ENCODE results near the gene ELF3.

ELF3 gene

GRCh38 chr1:201988601-201989000 is 21.8 kb upstream of the ELF3 start:
- Histone ChIP-seq H3K27ac (ENCODE audit: low read depth, low read length) (no peak overlapping the region), H3K27me3 (ENCODE audit: control insufficient read depth, insufficient read depth, low read length) (no peaks in the 10 kb centered on the region), H3K4me3 (ENCODE audit: low read length) (no peak overlapping the region), H3K9ac (ENCODE audit: low read length) (no peak overlapping the region), H3K36me3 (ENCODE audit: control insufficient read depth, insufficient read depth, low read length) (peaks cover 9% of the 10 kb centered on the region), H3K4me1 (ENCODE audit: control insufficient read depth, insufficient read depth, low read length) (no peaks in the 10 kb centered on the region)

- Histone ChIP-seq H3K36me3 (ENCODE audit: control insufficient read depth, insufficient read depth, low read length) (peaks cover 9% of the 10 kb centered on the region), H3K4me3 (ENCODE audit: low read length) (no peak overlapping the region), H3K27ac (ENCODE audit: low read depth, low read length) (no peak overlapping the region)
Measured at GRCh38 chr1:201989354-201990128, 20.8 kb upstream of the ELF3 start.

DNA sequence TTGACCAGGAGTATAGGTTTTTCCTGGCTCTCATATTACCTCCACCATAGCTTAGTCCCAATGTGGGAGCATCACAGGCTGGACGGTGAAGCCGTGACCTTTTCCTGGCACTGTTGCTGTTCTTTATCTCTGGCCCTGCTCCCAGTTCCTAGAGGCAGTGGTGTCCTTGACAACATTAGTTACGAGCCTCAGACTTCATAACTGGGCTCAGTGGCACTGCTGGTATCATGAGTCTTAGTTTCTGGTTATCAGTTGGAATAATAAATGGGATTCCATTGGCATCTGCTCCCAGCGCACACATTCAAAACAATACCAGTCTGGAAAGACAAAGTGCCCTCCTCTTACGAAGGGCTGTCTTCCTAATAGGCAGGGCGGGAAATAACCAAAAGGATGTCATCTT is 20.0 kb upstream of the ELF3 start:
- Histone ChIP-seq H3K27ac (ENCODE audit: low read depth, low read length) (no peak overlapping the region), H3K9ac (ENCODE audit: low read length) (no peak overlapping the region), H3K27me3 (ENCODE audit: control insufficient read depth, insufficient read depth, low read length) (no peaks in the 10 kb centered on the region), H3K36me3 (ENCODE audit: control insufficient read depth, insufficient read depth, low read length) (peaks cover 11% of the 10 kb centered on the region), H3K4me1 (ENCODE audit: control insufficient read depth, insufficient read depth, low read length) (no peaks in the 10 kb centered on the region), H3K4me3 (ENCODE audit: low read length) (no peak overlapping the region)

More at GRCh38 chr1:201989354-201990128, 20.8 kb upstream of the ELF3 start:
- H3K4me1 ChIP-seq (ENCODE audit: control insufficient read depth, insufficient read depth, low read length), result no peaks in the 10 kb centered on the region
- no peak overlapping the region for H3K9ac ChIP-seq (ENCODE audit: low read length)
- H3K27me3 ChIP-seq (ENCODE audit: control insufficient read depth, insufficient read depth, low read length), result no peaks in the 10 kb centered on the region

- Histone ChIP-seq H3K27me3 (ENCODE audit: control insufficient read depth, insufficient read depth, low read length) (no peaks in the 10 kb centered on the region), H3K36me3 (ENCODE audit: control insufficient read depth, insufficient read depth, low read length) (peaks cover 36% of the 10 kb centered on the region), H3K4me1 (ENCODE audit: control insufficient read depth, insufficient read depth, low read length) (no peaks in the 10 kb centered on the region), H3K9ac (ENCODE audit: low read length) (no peak overlapping the region), H3K4me3 (ENCODE audit: low read length) (no peak overlapping the region), H3K27ac (ENCODE audit: low read depth, low read length) (no peak overlapping the region)
Measured at GRCh38 chr1:201999625-202000238, 10.7 kb upstream of the ELF3 start.

DNA sequence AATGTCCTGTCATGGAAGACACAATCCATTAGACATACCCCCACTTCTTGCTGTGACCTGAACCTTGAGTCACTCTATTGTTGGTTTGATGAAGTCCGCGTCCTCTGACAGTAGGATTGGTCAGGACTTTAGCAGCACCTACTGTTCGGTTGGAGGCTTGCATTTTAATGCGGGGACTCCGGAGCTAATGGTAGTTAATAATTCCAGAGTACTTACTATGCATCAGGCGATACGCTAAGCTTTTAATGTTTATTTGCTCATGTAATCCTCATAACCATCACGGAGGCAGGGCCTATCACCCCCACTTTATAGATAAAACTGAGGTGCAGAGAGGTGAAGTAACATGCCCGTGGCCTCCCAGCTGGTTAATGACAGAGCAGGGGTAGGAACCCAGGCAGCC is 7.9 kb upstream of the ELF3 start:
- H3K27me3 ChIP-seq (ENCODE audit: control insufficient read depth, insufficient read depth, low read length), result no peaks in the 10 kb centered on the region
- H3K36me3 ChIP-seq (ENCODE audit: control insufficient read depth, insufficient read depth, low read length), result peaks cover 27% of the 10 kb centered on the region
- no peak overlapping the region for H3K4me3 ChIP-seq (ENCODE audit: low read length)
- no peaks in the 10 kb centered on the region for H3K4me1 ChIP-seq (ENCODE audit: control insufficient read depth, insufficient read depth, low read length)
- H3K27ac ChIP-seq (ENCODE audit: low read depth, low read length), result no peak overlapping the region
- no peak overlapping the region for H3K9ac ChIP-seq (ENCODE audit: low read length)

GRCh38 chr1:202004711-202005110 is 5.7 kb upstream of the ELF3 start:
- no peak overlapping the region for H3K27ac ChIP-seq (ENCODE audit: low read depth, low read length)
- peaks cover 27% of the 10 kb centered on the region for H3K36me3 ChIP-seq (ENCODE audit: control insufficient read depth, insufficient read depth, low read length)
- H3K4me1 ChIP-seq (ENCODE audit: control insufficient read depth, insufficient read depth, low read length), result no peaks in the 10 kb centered on the region
- H3K27me3 ChIP-seq (ENCODE audit: control insufficient read depth, insufficient read depth, low read length), result no peaks in the 10 kb centered on the region
- no peak overlapping the region for H3K9ac ChIP-seq (ENCODE audit: low read length)
- H3K4me3 ChIP-seq (ENCODE audit: low read length), result no peak overlapping the region

GRCh38 chr1:202005958-202006357 is 4.4 kb upstream of the ELF3 start:
- Histone ChIP-seq H3K27ac (ENCODE audit: low read depth, low read length) (no peak overlapping the region), H3K4me3 (ENCODE audit: low read length) (no peak overlapping the region), H3K4me1 (ENCODE audit: control insufficient read depth, insufficient read depth, low read length) (no peaks in the 10 kb centered on the region), H3K27me3 (ENCODE audit: control insufficient read depth, insufficient read depth, low read length) (no peaks in the 10 kb centered on the region), H3K9ac (ENCODE audit: low read length) (no peak overlapping the region), H3K36me3 (ENCODE audit: control insufficient read depth, insufficient read depth, low read length) (peaks cover 23% of the 10 kb centered on the region)

DNA sequence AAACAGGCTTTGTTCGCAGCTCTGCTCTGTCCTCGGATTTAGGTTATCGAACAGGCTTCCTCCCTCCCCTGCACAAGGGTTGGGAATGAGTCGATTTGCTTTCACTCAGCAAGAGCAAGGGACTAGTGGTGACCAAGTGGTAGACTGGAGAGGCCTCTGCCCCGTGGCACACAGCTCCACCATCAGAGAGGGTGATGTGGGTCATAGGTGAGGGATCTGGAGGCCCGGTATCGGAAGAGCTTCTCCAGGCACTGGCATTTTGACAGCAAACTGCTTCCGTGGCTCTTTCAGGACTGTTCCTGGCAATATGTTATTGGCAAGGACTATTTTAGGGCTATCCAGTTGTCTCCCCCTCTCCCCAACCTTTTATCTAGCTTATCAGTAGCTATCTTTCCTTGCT is 3.1 kb upstream of the ELF3 start:
- Histone ChIP-seq H3K4me1 (ENCODE audit: control insufficient read depth, insufficient read depth, low read length) (no peaks in the 10 kb centered on the region), H3K27ac (ENCODE audit: low read depth, low read length) (no peak overlapping the region), H3K27me3 (ENCODE audit: control insufficient read depth, insufficient read depth, low read length) (no peaks in the 10 kb centered on the region), H3K9ac (ENCODE audit: low read length) (no peak overlapping the region), H3K4me3 (ENCODE audit: low read length) (peak overlapping the region; percentile 39), H3K36me3 (ENCODE audit: control insufficient read depth, insufficient read depth, low read length) (peaks cover 24% of the 10 kb centered on the region)

- H3K4me1 ChIP-seq (ENCODE audit: control insufficient read depth, insufficient read depth, low read length), result no peaks in the 10 kb centered on the region
- no peak overlapping the region for H3K27ac ChIP-seq (ENCODE audit: low read depth, low read length)
- H3K9ac ChIP-seq (ENCODE audit: low read length), result no peak overlapping the region
- peak overlapping the region; percentile 39 for H3K4me3 ChIP-seq (ENCODE audit: low read length)
- H3K36me3 ChIP-seq (ENCODE audit: control insufficient read depth, insufficient read depth, low read length), result peaks cover 25% of the 10 kb centered on the region
- no peaks in the 10 kb centered on the region for H3K27me3 ChIP-seq (ENCODE audit: control insufficient read depth, insufficient read depth, low read length)
Measured at GRCh38 chr1:202007805-202008489, 2.4 kb upstream of the ELF3 start.

DNA sequence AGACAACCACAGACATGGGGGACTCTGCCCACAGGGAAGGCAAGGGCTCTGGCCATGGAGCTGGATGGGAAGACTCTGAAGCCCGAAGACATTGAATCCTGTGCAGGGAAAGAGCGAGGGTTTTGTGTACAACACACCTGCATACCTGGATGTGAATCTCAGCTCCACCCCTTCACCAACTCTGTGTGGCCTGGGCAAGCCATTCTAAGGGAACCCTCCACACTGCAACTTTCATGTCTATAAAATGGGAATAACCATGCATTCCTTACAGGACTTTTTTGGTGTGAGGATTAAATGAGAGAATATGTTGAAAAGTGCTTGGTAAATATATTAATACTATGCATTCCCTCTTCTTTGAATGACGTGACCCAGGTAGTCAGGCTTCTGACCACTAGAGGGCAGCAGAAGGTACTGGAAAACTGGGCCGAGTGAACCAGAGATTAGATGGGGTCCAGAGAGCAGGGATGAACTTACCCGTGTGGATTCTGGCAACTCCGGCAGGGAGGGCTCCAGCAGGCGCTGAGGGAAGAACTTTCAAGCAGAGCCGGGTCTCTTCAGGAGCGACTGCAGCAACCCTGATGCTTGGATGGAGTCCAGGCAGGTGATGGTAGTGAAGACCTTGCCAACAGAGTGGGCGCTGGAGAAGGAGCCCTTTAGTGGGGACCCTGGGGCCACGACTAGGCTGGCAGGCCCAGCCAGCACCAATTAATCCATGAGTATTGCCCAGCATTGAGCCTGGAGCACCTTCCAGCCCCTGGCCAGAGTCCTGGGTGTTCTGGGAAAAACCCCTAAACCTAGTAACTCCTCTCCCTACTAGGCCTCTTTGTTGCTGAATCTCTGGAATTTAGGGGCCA is 834 bp upstream of the ELF3 start:
- Histone ChIP-seq H3K4me3 (ENCODE audit: low read length) (peak overlapping the region; percentile 49), H3K36me3 (ENCODE audit: control insufficient read depth, insufficient read depth, low read length) (peaks cover 20% of the 10 kb centered on the region), H3K9ac (ENCODE audit: low read length) (peak overlapping the region; percentile 38), H3K4me1 (ENCODE audit: control insufficient read depth, insufficient read depth, low read length) (no peaks in the 10 kb centered on the region), H3K27ac (ENCODE audit: low read depth, low read length) (no peak overlapping the region), H3K27me3 (ENCODE audit: control insufficient read depth, insufficient read depth, low read length) (no peaks in the 10 kb centered on the region)

DNA sequence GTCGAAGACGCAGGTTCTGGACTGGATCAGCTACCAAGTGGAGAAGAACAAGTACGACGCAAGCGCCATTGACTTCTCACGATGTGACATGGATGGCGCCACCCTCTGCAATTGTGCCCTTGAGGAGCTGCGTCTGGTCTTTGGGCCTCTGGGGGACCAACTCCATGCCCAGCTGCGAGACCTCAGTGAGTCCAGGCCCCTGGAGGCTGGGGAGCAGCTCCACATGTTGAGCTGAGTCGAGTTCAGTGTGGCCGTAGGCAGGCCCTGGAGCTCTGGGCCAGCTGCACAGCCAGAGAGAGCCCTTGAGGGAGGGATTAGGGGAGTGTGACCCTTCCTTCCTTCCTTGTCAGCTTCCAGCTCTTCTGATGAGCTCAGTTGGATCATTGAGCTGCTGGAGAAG is 1.6 kb downstream of the ELF3 start:
- peak overlapping the region; percentile 58 for H3K4me3 ChIP-seq (ENCODE audit: low read length)
- peaks cover 10% of the 10 kb centered on the region for H3K36me3 ChIP-seq (ENCODE audit: control insufficient read depth, insufficient read depth, low read length)
- H3K4me1 ChIP-seq (ENCODE audit: control insufficient read depth, insufficient read depth, low read length), result no peaks in the 10 kb centered on the region
- peak overlapping the region; percentile 50 for H3K9ac ChIP-seq (ENCODE audit: low read length)
- H3K27ac ChIP-seq (ENCODE audit: low read depth, low read length), result no peak overlapping the region
- H3K27me3 ChIP-seq (ENCODE audit: control insufficient read depth, insufficient read depth, low read length), result no peaks in the 10 kb centered on the region

Measured in rectal smooth muscle tissue (tissue), 1 donor.